WERI-Rb-1 (cell line): ENCODE data around the gene POMT2.

Experiments
- DNase-seq: peaks from one replicate; pipeline ENCODE4 v3.0.0-alpha.2; 2020
- H3K27ac ChIP-seq: fragments of 250-450 bp; sonication (Bioruptor Pico); 2 replicates; pipeline ENCODE4 v1.5.1; 2020; ENCODE audit warnings: mild to moderate bottlenecking, moderate library complexity
- H3K27me3 ChIP-seq: fragments of 250-450 bp; sonication (Bioruptor Pico); 2 replicates; pipeline ENCODE4 v1.5.1; 2021; ENCODE audit warnings: mild to moderate bottlenecking, low read depth, moderate library complexity; ENCODE audit not compliant: insufficient read depth, severe bottlenecking
- H3K36me3 ChIP-seq: fragments of 250-450 bp; sonication (Bioruptor Pico); 2 replicates; pipeline ENCODE4 v1.5.1; 2020; ENCODE audit warnings: mild to moderate bottlenecking, moderate library complexity
- H3K4me3 ChIP-seq: 2 replicates; pipeline ENCODE4 v1.5.1; 2011; ENCODE audit warnings: low read depth, mild to moderate bottlenecking, control low read depth, low read length
- H3K9me3 ChIP-seq: fragments of 250-450 bp; sonication (Bioruptor Pico); 2 replicates; pipeline ENCODE4 v1.5.1; 2021; ENCODE audit warnings: mild to moderate bottlenecking, moderate library complexity; ENCODE audit not compliant: severe bottlenecking
- TF ChIP-seq, protein P1 (sequence below): IDR thresholded peaks from 2 replicates; pipeline ENCODE4 v1.5.1; 2011; ENCODE audit warnings: low read depth, mild to moderate bottlenecking, control low read depth, inconsistent platforms, low read length

The POMT2 gene

DNA sequence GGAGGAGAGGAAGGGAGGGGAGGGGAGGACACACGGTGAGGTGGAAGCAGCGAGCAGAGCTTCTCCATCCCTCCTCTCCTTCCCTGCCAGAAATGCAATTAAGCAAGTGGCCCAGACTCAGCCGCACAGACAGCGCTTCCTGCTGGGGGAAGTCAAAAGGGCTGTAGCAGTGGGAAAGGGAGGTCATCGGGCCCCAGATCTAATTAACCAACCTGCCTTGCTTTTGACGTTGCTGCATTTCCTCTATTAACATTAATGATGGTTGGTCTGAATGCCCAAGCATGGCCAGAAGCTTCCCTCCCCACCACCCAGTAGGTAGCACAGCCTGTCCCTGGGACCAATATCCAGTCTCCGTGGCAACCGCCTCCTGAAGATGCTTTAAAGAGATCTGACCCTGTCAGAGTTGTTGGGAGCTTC is 45.1 kb downstream of the POMT2 start:
- TF ChIP-seq, protein P1, sequence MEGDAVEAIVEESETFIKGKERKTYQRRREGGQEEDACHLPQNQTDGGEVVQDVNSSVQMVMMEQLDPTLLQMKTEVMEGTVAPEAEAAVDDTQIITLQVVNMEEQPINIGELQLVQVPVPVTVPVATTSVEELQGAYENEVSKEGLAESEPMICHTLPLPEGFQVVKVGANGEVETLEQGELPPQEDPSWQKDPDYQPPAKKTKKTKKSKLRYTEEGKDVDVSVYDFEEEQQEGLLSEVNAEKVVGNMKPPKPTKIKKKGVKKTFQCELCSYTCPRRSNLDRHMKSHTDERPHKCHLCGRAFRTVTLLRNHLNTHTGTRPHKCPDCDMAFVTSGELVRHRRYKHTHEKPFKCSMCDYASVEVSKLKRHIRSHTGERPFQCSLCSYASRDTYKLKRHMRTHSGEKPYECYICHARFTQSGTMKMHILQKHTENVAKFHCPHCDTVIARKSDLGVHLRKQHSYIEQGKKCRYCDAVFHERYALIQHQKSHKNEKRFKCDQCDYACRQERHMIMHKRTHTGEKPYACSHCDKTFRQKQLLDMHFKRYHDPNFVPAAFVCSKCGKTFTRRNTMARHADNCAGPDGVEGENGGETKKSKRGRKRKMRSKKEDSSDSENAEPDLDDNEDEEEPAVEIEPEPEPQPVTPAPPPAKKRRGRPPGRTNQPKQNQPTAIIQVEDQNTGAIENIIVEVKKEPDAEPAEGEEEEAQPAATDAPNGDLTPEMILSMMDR: 0 out of 2 replicates have a peak, but pooled peaks have one; percentile 8
- no peak overlapping the region for H3K4me3 ChIP-seq
- no peaks in the 10 kb centered on the region for H3K27me3 ChIP-seq
- H3K36me3 ChIP-seq: peaks cover 12% of the 10 kb centered on the region
- no peaks in the 10 kb centered on the region for H3K9me3 ChIP-seq
- no peak for DNase-seq
- H3K27ac ChIP-seq: no peak overlapping the region

DNA sequence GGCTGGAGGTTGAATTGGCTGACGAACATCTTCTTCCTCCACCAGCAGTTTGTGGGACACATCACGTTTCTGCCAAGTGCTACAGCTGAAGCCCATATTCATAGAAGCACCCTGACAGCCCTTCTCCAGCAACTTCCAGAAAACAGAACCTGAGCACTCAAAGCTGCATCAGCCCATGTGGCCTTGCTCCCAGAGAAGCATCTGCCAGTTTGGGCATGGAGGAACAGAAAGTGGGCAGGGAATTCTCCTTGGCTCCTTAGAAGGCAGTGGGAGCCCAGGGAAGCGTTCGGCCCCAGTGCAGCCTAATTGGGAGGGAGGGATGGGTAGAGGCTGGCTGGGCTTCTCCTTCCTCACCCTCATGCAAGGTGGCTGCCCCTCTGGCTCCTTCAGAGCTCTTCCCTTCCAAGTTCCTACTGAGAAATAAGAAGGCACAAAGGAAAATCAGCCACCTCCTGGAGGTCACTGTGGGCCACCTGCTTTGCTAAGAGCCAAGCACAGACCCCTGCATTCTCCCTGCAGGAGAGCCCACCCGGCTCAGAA is 45.6 kb downstream of the POMT2 start:
- H3K4me3 ChIP-seq: no peak overlapping the region
- no peaks in the 10 kb centered on the region for H3K9me3 ChIP-seq
- DNase-seq: no peak
- H3K27ac ChIP-seq: no peak overlapping the region
- H3K36me3 ChIP-seq: peaks cover 12% of the 10 kb centered on the region
- H3K27me3 ChIP-seq: no peaks in the 10 kb centered on the region
- TF ChIP-seq, protein P1: no peak

DNA sequence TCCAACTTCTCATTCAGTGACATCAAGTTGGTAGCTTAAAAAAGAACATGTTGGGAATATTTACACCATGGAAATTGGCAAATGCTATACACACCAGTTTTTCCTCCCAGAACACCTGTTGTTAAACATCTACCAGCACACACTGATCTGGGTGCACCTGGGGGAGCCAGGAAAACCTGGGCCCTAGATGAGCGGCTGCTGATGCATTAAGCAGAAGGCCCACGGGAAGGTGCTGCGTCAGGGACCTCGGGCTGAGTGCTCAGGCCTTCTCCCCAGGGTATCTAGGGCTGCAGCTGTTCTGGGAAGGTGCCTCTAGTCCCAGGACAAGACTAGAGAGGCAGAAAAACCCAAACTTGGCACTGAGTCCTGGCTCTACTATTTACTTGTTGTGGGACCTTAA is 46.9 kb downstream of the POMT2 start:
- TF ChIP-seq, protein P1: no peak
- peaks cover 7% of the 10 kb centered on the region; the same call in 1 of the 2 replicates for H3K36me3 ChIP-seq

DNA sequence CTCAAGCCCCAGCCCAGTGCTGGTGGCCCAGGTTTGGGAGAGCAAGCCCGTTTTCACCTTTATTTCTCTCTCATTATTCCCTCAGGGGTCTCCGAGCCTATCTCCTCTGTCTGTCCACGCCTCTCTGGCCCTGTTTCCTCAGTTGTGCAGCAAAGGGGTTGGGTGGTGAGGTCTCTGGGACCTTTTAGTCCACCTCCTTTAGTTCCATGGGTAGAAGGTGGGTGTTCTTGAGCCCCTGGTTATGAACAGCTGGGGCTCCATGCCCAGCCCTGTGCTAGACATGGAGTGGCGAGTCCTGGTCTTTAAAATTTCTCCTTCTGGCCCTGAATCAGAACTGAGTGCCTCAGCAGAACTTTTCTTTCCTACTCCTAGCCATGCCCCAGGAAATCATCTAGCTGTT is 48.4 kb downstream of the POMT2 start:
- no peaks in the 10 kb centered on the region; the same call in 1 of the 2 replicates for H3K36me3 ChIP-seq
- H3K4me3 ChIP-seq: no peak overlapping the region
- H3K27ac ChIP-seq: no peak overlapping the region
- DNase-seq: no peak
- no peaks in the 10 kb centered on the region for H3K27me3 ChIP-seq
- TF ChIP-seq, protein P1: no peak
- H3K9me3 ChIP-seq: peaks cover 3% of the 10 kb centered on the region

More for the DNA sequence above, 46.9 kb downstream of the POMT2 start:
- no peaks in the 10 kb centered on the region for H3K9me3 ChIP-seq
- H3K4me3 ChIP-seq: no peak overlapping the region
- no peaks in the 10 kb centered on the region for H3K27me3 ChIP-seq
- no peak overlapping the region for H3K27ac ChIP-seq
- no peak for DNase-seq

DNA sequence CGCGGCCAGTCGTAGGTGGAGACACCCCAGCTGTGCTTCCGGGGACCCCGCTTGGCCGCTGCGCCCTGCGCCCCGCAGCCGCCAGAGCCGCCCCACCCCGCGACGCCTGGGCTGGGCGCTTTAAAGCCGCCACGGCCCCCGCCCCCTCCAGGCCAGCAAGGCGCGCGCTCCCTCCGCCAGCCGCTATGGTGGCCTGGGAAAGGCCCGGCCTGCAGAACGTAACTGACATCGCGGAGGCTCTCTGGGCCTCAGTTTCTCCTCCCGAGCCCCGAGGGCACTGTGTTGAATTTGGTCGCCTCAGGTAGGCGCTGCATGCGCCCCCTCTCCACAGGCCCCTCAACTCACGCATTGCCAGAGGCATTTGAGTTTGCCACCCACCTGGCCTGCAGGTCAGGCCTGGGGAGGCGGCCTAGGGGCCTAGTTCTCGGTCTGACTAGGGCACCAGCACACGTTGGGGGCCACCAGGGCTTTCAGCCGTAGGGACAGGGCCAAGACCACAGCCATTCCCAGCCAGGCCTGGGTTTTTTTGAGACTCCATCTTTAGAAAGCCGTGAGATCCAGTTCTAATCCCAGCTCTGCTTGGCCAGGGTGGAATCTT is 49.5 kb downstream of the POMT2 start, which contains the start of gene NGB:
TSS of gene NGB (minus strand) at position 94 of the 598 bp plus-strand sequence. CDS start 269 bp downstream, outside the sequence.
- H3K27ac ChIP-seq: no peak within 1 kb of the TSS
- no peak within 1 kb of the TSS for H3K4me3 ChIP-seq
- H3K36me3 ChIP-seq: no peaks in the 10 kb centered on the region
- no peaks in the 10 kb centered on the region for H3K27me3 ChIP-seq
- TF ChIP-seq, protein P1: no peak
- H3K9me3 ChIP-seq: peaks cover 3% of the 10 kb centered on the region
- DNase-seq: no peak
